Adrenal gland (tissue), 12 donors: ENCODE results near the gene HPCAL4. TPM values are rescaled to one million over a fixed set of nuclear protein-coding genes. Genes with fewer than 3 reads are reported as not detected.

Experiments used
- DNase-seq, 7 donors: peaks; one replicate each; pipeline ENCODE4 v3.0.0-alpha.2; 2019 to 2020
- H3K27ac ChIP-seq, 5 donors: fragments of 200-600 bp; sonication (generic) in 4 of 5; 1 replicate in 3 of 5; 2 replicates in 2 of 5; pipeline versions ENCODE4 v1.5.1 to v1.8.0; 2016 to 2020; ENCODE audit warnings: mild to moderate bottlenecking in 1 of 5
- H3K27me3 ChIP-seq: fragments of 200-600 bp; 2 replicates; pipeline ENCODE4 v1.8.0; 2021
- H3K36me3 ChIP-seq, 2 donors: fragments of 200-600 bp; replicated peaks in 1 of 2; 1 replicate in 1 of 2; 2 replicates in 1 of 2; pipeline versions ENCODE4 v1.5.1 to v1.8.0; 2018 to 2022
- H3K4me1 ChIP-seq, 2 donors: fragments of 200-600 bp; replicated peaks in 1 of 2; 1 replicate in 1 of 2; 2 replicates in 1 of 2; pipeline versions ENCODE4 v1.5.1 to v1.8.0; 2018 to 2021
- H3K4me3 ChIP-seq, 4 donors: fragments of 200-600 bp; sonication (generic) in 3 of 4; one replicate each; pipeline ENCODE4 v1.5.1; 2016 to 2018
- H3K9me3 ChIP-seq, 3 donors: fragments of 200-600 bp; sonication (generic) in 1 of 3; replicated peaks in 1 of 3; 1 replicate in 2 of 3; 2 replicates in 1 of 3; pipeline versions ENCODE4 v1.5.1 to v1.8.0; 2016 to 2021
- POLR2A ChIP-seq, 2 donors: fragments of 450-650 bp; IDR thresholded peaks; one replicate each; pipeline ENCODE4 v1.6.1; 2017; ENCODE audit warnings: antibody characterized with exemption in 2 of 2, mild to moderate bottlenecking in 2 of 2, moderate library complexity in 1 of 2
- WGBS, 4 donors: extraction: QIAGEN DNeasy Blood & Tissue Kit in 2 of 4; methylation state at CpG; one replicate each; pipeline versions ENCODE4 v1.1.5 to v1.1.7; 2013 to 2017; 5-methylcytosine and 5-hydroxymethylcytosine counted together
- intact Hi-C, 2 donors: fragments of 100-400 bp; cut with DNase I; formaldehyde crosslinking; loops; one replicate each; pipeline versions ENCODE4 v1.14.1 to v1.15.0; 2022 to 2023
- polyA plus RNA-seq, 3 donors: library from polyadenylated mRNA; stranded (reverse); fragments of 200-250 nt in 2 of 3; fragments of 350-450 nt in 1 of 3; fragmentation: Illumina TruSeq in 1 of 3; extraction: RNeasy Lipid Tissue Mini Kit (QIAGEN cat#74804) in 1 of 3; gene quantifications; one replicate each; pipeline ENCODE4 v1.2.3, GENCODE V29; 2013 to 2014
- total RNA-seq, 9 donors: library from RNA; depleted of rRNA in 4 of 9; stranded (reverse); fragments of >200 nt in 4 of 9; fragments of 120-200 nt in 1 of 9; fragmentation: NEBNext Ultra II Directional in 1 of 9; extraction: Animal tissue kit (Norgen Biotek cat#: 25700) in 1 of 9; gene quantifications; one replicate each; pipeline versions ENCODE4 v1.1.0 to v1.2.4, GENCODE V29; 2013 to 2023
- TF ChIP-seq, protein P1 (sequence below), 6 experiments: fragments of 450-650 bp in 4 of 6; fragments of 200-600 bp in 2 of 6; sonication (generic) in 1 of 6; IDR thresholded peaks; 1 replicate in 5 of 6; 2 replicates in 1 of 6; pipeline versions ENCODE4 v1.5.1 to v1.8.0; 2016 to 2021; ENCODE audit warnings: antibody characterized with exemption in 6 of 6, mild to moderate bottlenecking in 2 of 6, moderate library complexity in 1 of 6
- donor health status: healthy with polysubstance abuse.
- donor health status: Bipolar disorder and iron deficiency.
- donor health status: DM: yes; HTN: yes; CAD: no.
- donor health status: DM: no; HTN: no; CAD: no.
- donor health status: DM: no; HTN: no; CAD: no.
- donor health status: DM: yes; HTN: yes; CAD: no.

Gene HPCAL4
- total and polyA plus RNA-seq, 12 donors, result 0.42 to 9.9 (median 3.4) TPM; not detected in 4

- intact Hi-C loops, result no loop called here
- TF ChIP-seq, protein P1, sequence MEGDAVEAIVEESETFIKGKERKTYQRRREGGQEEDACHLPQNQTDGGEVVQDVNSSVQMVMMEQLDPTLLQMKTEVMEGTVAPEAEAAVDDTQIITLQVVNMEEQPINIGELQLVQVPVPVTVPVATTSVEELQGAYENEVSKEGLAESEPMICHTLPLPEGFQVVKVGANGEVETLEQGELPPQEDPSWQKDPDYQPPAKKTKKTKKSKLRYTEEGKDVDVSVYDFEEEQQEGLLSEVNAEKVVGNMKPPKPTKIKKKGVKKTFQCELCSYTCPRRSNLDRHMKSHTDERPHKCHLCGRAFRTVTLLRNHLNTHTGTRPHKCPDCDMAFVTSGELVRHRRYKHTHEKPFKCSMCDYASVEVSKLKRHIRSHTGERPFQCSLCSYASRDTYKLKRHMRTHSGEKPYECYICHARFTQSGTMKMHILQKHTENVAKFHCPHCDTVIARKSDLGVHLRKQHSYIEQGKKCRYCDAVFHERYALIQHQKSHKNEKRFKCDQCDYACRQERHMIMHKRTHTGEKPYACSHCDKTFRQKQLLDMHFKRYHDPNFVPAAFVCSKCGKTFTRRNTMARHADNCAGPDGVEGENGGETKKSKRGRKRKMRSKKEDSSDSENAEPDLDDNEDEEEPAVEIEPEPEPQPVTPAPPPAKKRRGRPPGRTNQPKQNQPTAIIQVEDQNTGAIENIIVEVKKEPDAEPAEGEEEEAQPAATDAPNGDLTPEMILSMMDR (IDR thresholded peaks at IDR 0.05), result no peak
- no peak for TF ChIP-seq POLR2A (IDR thresholded peaks at IDR 0.05)
- no peak overlapping the region for H3K4me3 ChIP-seq
- H3K27me3 ChIP-seq, result peaks cover 11% of the 10 kb centered on the region
- WGBS, 4 donors, result 18 to 27% (median 22%) methylated on average over 2 of the region's 2 CpGs
- H3K27ac ChIP-seq, result no peak overlapping the region
- no peaks in the 10 kb centered on the region for H3K36me3 ChIP-seq
- DNase-seq, result no peak
- H3K4me1 ChIP-seq, result no peaks in the 10 kb centered on the region
- no peaks in the 10 kb centered on the region for H3K9me3 ChIP-seq
Measured at GRCh38 chr1:39722495-39722894, 31.3 kb upstream of the HPCAL4 start.

DNA sequence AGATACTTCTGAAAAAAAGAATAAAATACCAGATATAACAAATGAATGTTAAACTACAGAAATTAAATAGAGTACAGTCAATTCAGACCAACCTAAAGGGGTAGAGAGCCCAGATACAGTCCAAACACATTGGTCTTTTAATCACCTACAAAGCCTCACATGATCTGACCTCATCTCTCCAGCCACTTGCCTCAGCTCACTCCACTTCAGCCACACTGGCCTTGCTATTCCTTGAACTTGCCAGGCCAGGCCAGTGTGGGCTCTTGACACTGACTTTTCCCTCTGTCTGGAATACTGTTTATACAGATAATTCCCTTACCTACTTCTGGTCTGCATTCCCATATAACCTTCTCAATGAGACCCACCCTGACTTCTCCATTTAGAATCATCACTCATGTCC, 30.4 kb upstream of the HPCAL4 start:
- Histone ChIP-seq H3K27ac (peak overlapping the region in 1 of 5 donors; percentile 9), H3K4me1 (no peaks in the 10 kb centered on the region), H3K36me3 (no peaks in the 10 kb centered on the region), H3K4me3 (no peak overlapping the region), H3K9me3 (no peaks in the 10 kb centered on the region), H3K27me3 (peaks cover 6% of the 10 kb centered on the region)
- no peak for DNase-seq
- intact Hi-C loops, result loop anchor here in 1 of 2 donors (2.0 kb wide), 1 partner anchor 115 kb away; no protein-coding TSS in a partner anchor
- TF ChIP-seq, protein P1 (IDR thresholded peaks at IDR 0.05), result no peak
- TF ChIP-seq POLR2A (IDR thresholded peaks at IDR 0.05), result no peak

DNA sequence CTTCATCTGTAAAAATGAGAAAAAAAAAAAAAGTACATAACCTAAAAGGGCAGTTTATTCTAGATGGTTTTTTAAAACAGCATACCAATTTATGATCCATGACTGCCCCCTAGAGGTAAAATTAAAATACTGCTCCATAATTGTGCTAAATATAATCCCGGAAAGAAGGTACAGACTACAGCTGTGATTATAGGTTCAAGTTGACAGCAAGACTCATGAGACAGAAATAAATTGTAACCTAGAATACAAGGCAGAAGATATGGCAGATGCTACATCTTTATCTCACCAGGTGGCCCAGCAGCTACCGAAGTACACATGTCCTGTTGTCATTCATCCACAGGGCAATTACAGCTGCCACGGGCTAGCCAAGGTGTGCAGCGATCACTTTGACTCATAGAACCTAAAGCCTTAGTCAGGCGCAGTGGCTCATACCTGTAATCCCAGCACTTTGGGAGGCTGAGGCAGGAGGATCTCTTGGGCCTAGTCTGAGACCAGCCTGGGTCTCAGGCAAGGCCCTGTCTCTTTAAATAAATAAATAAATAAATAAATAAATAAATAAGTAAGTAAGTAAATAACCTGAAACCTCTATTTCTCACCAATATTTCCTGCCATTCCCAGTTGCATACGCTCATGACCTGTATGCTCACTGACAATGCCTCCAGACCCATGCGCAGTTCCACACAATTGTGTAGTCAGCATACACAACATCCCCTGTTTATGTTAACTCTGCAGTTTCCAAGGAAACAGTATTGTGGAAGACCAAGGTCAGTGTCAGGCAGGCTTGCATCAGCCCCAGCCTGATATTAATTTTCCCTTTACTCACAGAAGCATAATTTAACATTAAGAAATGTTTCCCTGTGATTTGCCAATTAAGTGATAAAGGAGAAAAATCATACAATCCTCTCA, 29.1 kb upstream of the HPCAL4 start:
- peaks cover 12% of the 10 kb centered on the region for H3K27me3 ChIP-seq
- no peaks in the 10 kb centered on the region for H3K9me3 ChIP-seq
- H3K27ac ChIP-seq, result peak overlapping the region in 1 of 5 donors; percentile 9
- H3K36me3 ChIP-seq, result no peaks in the 10 kb centered on the region
- TF ChIP-seq POLR2A (IDR thresholded peaks at IDR 0.05), result no peak
- TF ChIP-seq, protein P1 (IDR thresholded peaks at IDR 0.05), result peak; percentile 66 to 88 (median 78)
- H3K4me1 ChIP-seq, result no peaks in the 10 kb centered on the region
- intact Hi-C loops, result loop anchor here in 1 of 2 donors (2.0 kb wide), 1 partner anchor 114 kb away; no protein-coding TSS in a partner anchor
- H3K4me3 ChIP-seq, result no peak overlapping the region
- WGBS, 4 donors, result 24 to 42% (median 36%) methylated on average over 6 to 7 of the region's 7 CpGs
- peak in 2 of 7 donors; percentile 32 to 66 for DNase-seq

DNA sequence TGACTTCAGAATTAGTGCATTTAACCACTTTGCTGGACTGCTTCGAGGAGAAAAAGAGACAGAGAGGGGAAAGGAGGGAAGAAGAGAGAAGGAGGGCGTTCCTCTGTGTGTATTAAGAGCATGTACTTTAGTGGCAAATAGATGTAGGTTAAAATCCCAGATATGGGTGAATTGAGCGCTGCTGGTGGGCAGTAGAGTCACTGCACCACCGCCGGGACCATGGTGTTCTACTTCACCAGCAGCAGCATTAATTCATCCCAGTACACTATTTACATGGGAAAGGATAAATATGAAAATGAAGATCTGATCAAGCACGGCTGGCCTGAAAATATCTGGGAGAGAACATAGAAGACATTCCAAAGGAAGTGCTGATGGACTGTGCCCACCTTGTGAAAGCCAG, 26.6 kb upstream of the HPCAL4 start:
- intact Hi-C loops, result loop anchor here in 1 of 2 donors (10.0 kb wide), 1 partner anchor 113 kb away; no protein-coding TSS in a partner anchor
- Histone ChIP-seq H3K4me3 (no peak overlapping the region), H3K36me3 (no peaks in the 10 kb centered on the region), H3K27me3 (peaks cover 6% of the 10 kb centered on the region), H3K4me1 (no peaks in the 10 kb centered on the region), H3K9me3 (no peaks in the 10 kb centered on the region), H3K27ac (no peak overlapping the region)
- TF ChIP-seq POLR2A (IDR thresholded peaks at IDR 0.05), result no peak
- TF ChIP-seq, protein P1 (IDR thresholded peaks at IDR 0.05), result no peak
- DNase-seq, result no peak
- 40 to 49% (median 45%) methylated on average over 6 of the region's 6 CpGs for WGBS, 4 donors
